Liver (tissue), 9 donors: ENCODE measurements around the gene BMPER. TPM values are rescaled to one million over a fixed set of nuclear protein-coding genes. Genes with fewer than 3 reads are reported as not detected.

Experiments used
- DNase-seq: peaks from one replicate; pipeline ENCODE4 v3.0.0-alpha.2; 2017; ENCODE audit warnings: low spot score
- H3K27ac ChIP-seq, 2 donors: one replicate each; pipeline ENCODE4 v1.7.0; 2013; ENCODE audit warnings: inconsistent platforms in 2 of 2, low read length in 2 of 2, control low read depth in 1 of 2, low read depth in 1 of 2, mild to moderate bottlenecking in 1 of 2
- H3K27me3 ChIP-seq, 4 donors: one replicate each; pipeline versions ENCODE4 v1.6.1 to v1.7.0; 2013; ENCODE audit warnings: low read length in 3 of 4, inconsistent platforms in 1 of 4, mild to moderate bottlenecking in 1 of 4, moderate library complexity in 1 of 4; ENCODE audit not compliant: control insufficient read depth in 4 of 4, insufficient read depth in 4 of 4
- H3K36me3 ChIP-seq, 4 donors: one replicate each; pipeline versions ENCODE4 v1.6.1 to v1.7.0; 2013; ENCODE audit warnings: low read length in 3 of 4, mild to moderate bottlenecking in 3 of 4, low read depth in 1 of 4, moderate library complexity in 1 of 4; ENCODE audit not compliant: control insufficient read depth in 4 of 4, insufficient read depth in 3 of 4
- H3K4me1 ChIP-seq, 4 donors: one replicate each; pipeline versions ENCODE4 v1.6.1 to v1.7.0; 2013; ENCODE audit warnings: low read length in 3 of 4, mild to moderate bottlenecking in 3 of 4, moderate library complexity in 1 of 4; ENCODE audit not compliant: control insufficient read depth in 4 of 4, insufficient read depth in 4 of 4
- H3K4me3 ChIP-seq, 3 donors: one replicate each; pipeline versions ENCODE4 v1.6.1 to v1.7.0; 2013; ENCODE audit warnings: low read length in 3 of 3, control low read depth in 1 of 3, low read depth in 1 of 3, mild to moderate bottlenecking in 1 of 3
- H3K9ac ChIP-seq, 2 donors: one replicate each; pipeline ENCODE4 v1.7.0; 2013; ENCODE audit warnings: low read length in 2 of 2, mild to moderate bottlenecking in 2 of 2, moderate library complexity in 2 of 2, control low read depth in 1 of 2, low read depth in 1 of 2
- H3K9me3 ChIP-seq, 4 donors: one replicate each; pipeline versions ENCODE4 v1.6.1 to v1.7.0; 2013; ENCODE audit warnings: low read length in 3 of 4; ENCODE audit not compliant: control insufficient read depth in 4 of 4
- ATF3 ChIP-seq: IDR thresholded peaks from 2 replicates; pipeline ENCODE4 v1.6.1; 2016; ENCODE audit warnings: antibody characterized with exemption
- CTCF ChIP-seq: fragments of 150-350 bp; IDR thresholded peaks from 2 replicates; pipeline ENCODE4 v1.5.1; 2017; ENCODE audit warnings: improper control_type of control experiment, low read depth, low read length; ENCODE audit not compliant: missing input control
- EGR1 ChIP-seq, 2 donors: IDR thresholded peaks; 2 replicates each; pipeline ENCODE4 v1.6.1; 2016 to 2018; ENCODE audit warnings: antibody characterized with exemption in 2 of 2, low read depth in 2 of 2
- FOXA1 ChIP-seq: IDR thresholded peaks from 2 replicates; pipeline ENCODE4 v1.6.1; 2016; ENCODE audit warnings: antibody characterized with exemption
- FOXA2 ChIP-seq: IDR thresholded peaks from 2 replicates; pipeline ENCODE4 v1.6.1; 2016; ENCODE audit warnings: antibody characterized with exemption
- GABPA ChIP-seq, 2 donors: IDR thresholded peaks in 1 of 2; conservative IDR thresholded peaks in 1 of 2; 2 replicates each; pipeline ENCODE4 v1.6.1; 2016; ENCODE audit warnings: antibody characterized with exemption in 2 of 2, mild to moderate bottlenecking in 1 of 2, moderate library complexity in 1 of 2
- HNF4A ChIP-seq, 2 donors: conservative IDR thresholded peaks; 2 replicates each; pipeline ENCODE4 v1.6.1; 2016; ENCODE audit warnings: antibody characterized with exemption in 2 of 2, mild to moderate bottlenecking in 2 of 2
- HNF4G ChIP-seq: IDR thresholded peaks from 2 replicates; pipeline ENCODE4 v1.6.1; 2016; ENCODE audit warnings: antibody characterized with exemption
- JUND ChIP-seq, 2 donors: IDR thresholded peaks; 2 replicates each; pipeline ENCODE4 v1.6.1; 2016; ENCODE audit warnings: antibody characterized with exemption in 2 of 2
- MAX ChIP-seq: IDR thresholded peaks from 2 replicates; pipeline ENCODE4 v1.6.1; 2016; ENCODE audit warnings: antibody characterized with exemption
- NR2F2 ChIP-seq: IDR thresholded peaks from 2 replicates; pipeline ENCODE4 v1.6.1; 2016; ENCODE audit warnings: antibody characterized with exemption
- RAD21 ChIP-seq, 2 donors: IDR thresholded peaks; 2 replicates each; pipeline ENCODE4 v1.6.1; 2016; ENCODE audit warnings: antibody characterized with exemption in 2 of 2, mild to moderate bottlenecking in 2 of 2
- REST ChIP-seq: IDR thresholded peaks from 2 replicates; pipeline ENCODE4 v1.6.1; 2016; ENCODE audit warnings: antibody characterized with exemption, mild to moderate bottlenecking
- RXRA ChIP-seq, 2 donors: IDR thresholded peaks; 2 replicates each; pipeline ENCODE4 v1.6.1; 2017 to 2018; ENCODE audit warnings: antibody characterized with exemption in 2 of 2, mild to moderate bottlenecking in 1 of 2
- SP1 ChIP-seq: IDR thresholded peaks from 2 replicates; pipeline ENCODE4 v1.6.1; 2018; ENCODE audit warnings: antibody characterized with exemption, mild to moderate bottlenecking
- TAF1 ChIP-seq: conservative IDR thresholded peaks from 2 replicates; pipeline ENCODE4 v1.6.1; 2016; ENCODE audit warnings: antibody characterized with exemption, mild to moderate bottlenecking
- YY1 ChIP-seq: IDR thresholded peaks from 2 replicates; pipeline ENCODE4 v1.6.1; 2016; ENCODE audit warnings: antibody characterized with exemption, mild to moderate bottlenecking
- ZBTB33 ChIP-seq: IDR thresholded peaks from 2 replicates; pipeline ENCODE4 v1.6.1; 2016; ENCODE audit warnings: antibody characterized with exemption
- WGBS: extraction: QIAGEN DNeasy Blood & Tissue Kit; methylation state at CpG from one replicate; pipeline ENCODE4 v1.1.7; 2013; 5-methylcytosine and 5-hydroxymethylcytosine counted together
- polyA plus RNA-seq, 2 donors: library from polyadenylated mRNA; stranded (reverse) in 1 of 2; unstranded in 1 of 2; fragments of 200-250 nt in 1 of 2; fragments of >200 nt in 1 of 2; fragmentation: Nextera tagmentation in 1 of 2; extraction: Ambion mirVana in 1 of 2; gene quantifications; one replicate each; pipeline versions ENCODE4 v1.2.1 to v1.2.3, GENCODE V29; 2013 to 2015
- total RNA-seq, 2 donors: library from RNA; depleted of rRNA; stranded (reverse); fragments of >200 nt; gene quantifications; one replicate each; pipeline ENCODE4 v1.2.3, GENCODE V29; 2014
- donor health status: healthy.
- donor health status: healthy.
- donor health status: healthy.
- donor health status: healthy.
- donor health status: healthy.

Gene BMPER
- total and polyA plus RNA-seq, 4 donors = 4.0 to 8.5 (median 6.2) TPM

GRCh38 chr7:33950047-33950714, 44.8 kb downstream of the BMPER start:
- 78% methylated on average over 5 of the region's 5 CpGs for WGBS
- no peak overlapping the region for H3K9ac ChIP-seq
- no peak overlapping the region for H3K4me3 ChIP-seq
- H3K27ac ChIP-seq = no peak overlapping the region
- peaks cover 0 to 2% (median 0%) of the 10 kb centered on the region in 4 donors for H3K27me3 ChIP-seq
- TF ChIP-seq TAF1 = no peak
- no peak for TF ChIP-seq RAD21 (IDR thresholded peaks at IDR 0.05)
- TF ChIP-seq RXRA (IDR thresholded peaks at IDR 0.05) = no peak
- no peak for TF ChIP-seq CTCF
- no peak for TF ChIP-seq YY1
- TF ChIP-seq ZBTB33 = no peak
- no peak for TF ChIP-seq NR2F2
- TF ChIP-seq HNF4G = no peak
- no peak for TF ChIP-seq SP1
- TF ChIP-seq REST = no peak
- TF ChIP-seq EGR1 (IDR thresholded peaks at IDR 0.05; ENCODE audit: low read depth in 2 of 2) = no peak
- no peak for TF ChIP-seq MAX
- no peak for TF ChIP-seq GABPA (IDR thresholded peaks at IDR 0.05 in 1 of 2, conservative IDR thresholded peaks at IDR 0.05 in 1 of 2)
- no peak for TF ChIP-seq HNF4A (conservative IDR thresholded peaks at IDR 0.05)
- no peak for TF ChIP-seq JUND (IDR thresholded peaks at IDR 0.05)
- TF ChIP-seq FOXA2 = no peak
- no peak for TF ChIP-seq ATF3
- no peak for TF ChIP-seq FOXA1
- DNase-seq = no peak
- peaks cover 0 to 4% (median 0%) of the 10 kb centered on the region in 4 donors for H3K9me3 ChIP-seq
- H3K36me3 ChIP-seq = no peaks in the 10 kb centered on the region
- H3K4me1 ChIP-seq = no peaks in the 10 kb centered on the region
